Neural crest cell (in vitro differentiated cells): ENCODE data around the gene TACSTD2. TPM values are rescaled to one million over a fixed set of nuclear protein-coding genes. Genes with fewer than 3 reads are reported as not detected.
A peak's percentile ranks its signal among the peaks of the same experiment; 100 is the strongest.

Experiments
- DNase-seq: peaks from one replicate; pipeline ENCODE4 v3.0.0; 2021; ENCODE audit warnings: low read depth, mixed read lengths, low spot score
- H3K27ac Mint-ChIP-seq: one replicate; pipeline ENCODE4 v1.8.0; 2021; ENCODE audit warnings: mild to moderate bottlenecking, mixed read lengths; ENCODE audit not compliant: unreplicated experiment
- H3K27me3 Mint-ChIP-seq: 2 replicates; pipeline ENCODE4 v1.8.0; 2021; ENCODE audit warnings: low read depth, mild to moderate bottlenecking, mixed read lengths
- H3K36me3 Mint-ChIP-seq: 2 replicates; pipeline ENCODE4 v1.8.0; 2021; ENCODE audit warnings: low read depth, mild to moderate bottlenecking, mixed read lengths
- H3K4me1 Mint-ChIP-seq: 2 replicates; pipeline ENCODE4 v1.8.0; 2021; ENCODE audit warnings: mixed read lengths
- H3K4me3 Mint-ChIP-seq: one replicate; pipeline ENCODE4 v1.8.0; 2021; ENCODE audit warnings: mild to moderate bottlenecking, mixed read lengths
- H3K9me3 Mint-ChIP-seq: 2 replicates; pipeline ENCODE4 v1.8.0; 2021; ENCODE audit warnings: mixed read lengths
- CTCF ChIP-seq: fragments of 200-600 bp; sonication (generic); conservative IDR thresholded peaks from 2 replicates; pipeline ENCODE4 v1.5.0; 2021; ENCODE audit warnings: antibody characterized with exemption, mild to moderate bottlenecking
- total RNA-seq: library from RNA; stranded (reverse); gene quantifications from 2 replicates; pipeline ENCODE4 v1.2.1, GENCODE V29; 2021

The TACSTD2 gene
- total RNA-seq, 1 donor from 2014 or later = not detected

GRCh38 chr1:58548371-58548770 is 28.7 kb downstream of the TACSTD2 start:
- H3K27ac Mint-ChIP-seq = no peak overlapping the region
- TF ChIP-seq CTCF = no peak
- H3K9me3 Mint-ChIP-seq = no peaks in the 10 kb centered on the region
- peaks cover 5% of the 10 kb centered on the region for H3K27me3 Mint-ChIP-seq
- no peaks in the 10 kb centered on the region for H3K36me3 Mint-ChIP-seq
- DNase-seq = no peak
- peak overlapping the region; percentile 43 for H3K4me3 Mint-ChIP-seq
- H3K4me1 Mint-ChIP-seq = peaks cover 19% of the 10 kb centered on the region

- H3K4me1 Mint-ChIP-seq = peaks cover 19% of the 10 kb centered on the region
These were observed 30.3 kb downstream of the TACSTD2 start, which contains the start of gene OMA1 for GRCh38 chr1:58546520-58547308. TSS of gene OMA1 (minus strand) at chr1:58546726. CDS start at chr1:58539294, 7,432 bp downstream.

GRCh38 chr1:58545591-58546519 is 31.2 kb downstream of the TACSTD2 start:
- H3K27me3 Mint-ChIP-seq = peaks cover 5% of the 10 kb centered on the region
- DNase-seq = peak; percentile 52
- H3K27ac Mint-ChIP-seq = peak overlapping the region; percentile 97
- H3K9me3 Mint-ChIP-seq = no peaks in the 10 kb centered on the region
- no peak for TF ChIP-seq CTCF
- peak overlapping the region; percentile 86 for H3K4me3 Mint-ChIP-seq
- peaks cover 19% of the 10 kb centered on the region for H3K4me1 Mint-ChIP-seq
- no peaks in the 10 kb centered on the region for H3K36me3 Mint-ChIP-seq

More at GRCh38 chr1:58546520-58547308, 30.3 kb downstream of the TACSTD2 start, which contains the start of gene OMA1:
- peak within 1 kb of the TSS; percentile 90 for H3K4me3 Mint-ChIP-seq
- H3K27ac Mint-ChIP-seq = peak within 1 kb of the TSS; percentile 97
- H3K27me3 Mint-ChIP-seq = peaks cover 5% of the 10 kb centered on the region
- peak; percentile 96 for TF ChIP-seq CTCF
- DNase-seq = peak; percentile 97
- no peaks in the 10 kb centered on the region for H3K9me3 Mint-ChIP-seq
- no peaks in the 10 kb centered on the region for H3K36me3 Mint-ChIP-seq

DNA sequence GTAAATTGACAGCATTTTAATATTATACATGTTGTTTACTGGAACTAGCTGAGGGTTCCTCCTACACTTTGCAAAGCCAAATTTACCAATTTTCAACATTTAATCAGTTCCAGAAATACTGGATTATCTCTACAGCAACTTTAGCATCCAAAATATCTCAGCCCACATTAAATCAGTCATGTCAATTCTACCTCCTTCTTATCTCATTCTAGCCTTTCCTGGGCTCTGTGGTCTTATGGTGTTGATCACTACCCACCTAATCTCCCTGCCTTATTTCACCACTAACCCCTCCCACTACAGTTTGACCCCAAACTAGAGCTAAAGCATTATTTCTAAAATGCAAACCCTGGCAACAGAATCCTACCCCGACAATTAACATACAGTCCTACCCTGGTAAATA is 33.8 kb downstream of the TACSTD2 start:
- Mint-ChIP-seq H3K9me3 (no peaks in the 10 kb centered on the region), H3K4me1 (peaks cover 19% of the 10 kb centered on the region), H3K4me3 (no peak overlapping the region)

More for the DNA sequence above, 33.8 kb downstream of the TACSTD2 start:
- no peak for TF ChIP-seq CTCF
- no peaks in the 10 kb centered on the region for H3K36me3 Mint-ChIP-seq
- H3K27ac Mint-ChIP-seq = no peak overlapping the region
- DNase-seq = no peak
- no peaks in the 10 kb centered on the region for H3K27me3 Mint-ChIP-seq
